HG03354 (cell line): ENCODE measurements around the gene DDX49.
"Not testable (repeated sequence)": the region's sequence is repeated elsewhere in the genome, so short reads cannot be mapped to it uniquely, and the experiment has no call there.

Experiments used
- ATAC-seq: cut with Tn5 transposase; IDR thresholded peaks from one replicate; pipeline ENCODE4 v1.9.1; 2021; ENCODE audit warnings: mild to moderate bottlenecking; ENCODE audit not compliant: unreplicated experiment, poor library complexity, severe bottlenecking

The DDX49 gene

GRCh38 chr19:18939922-18940768, 20.6 kb downstream of the DDX49 start:
- ATAC-seq = no peak

GRCh38 chr19:18940769-18941627, 21.5 kb downstream of the DDX49 start, which contains the start of gene HOMER3:
HOMER3 (minus strand) TSS chr19:18941217; CDS start chr19:18938982, 2,235 bp downstream.
- no peak for ATAC-seq

GRCh38 chr19:18941628-18942354, 22.3 kb downstream of the DDX49 start:
- no peak for ATAC-seq

GRCh38 chr19:18942692-18943091, 23.2 kb downstream of the DDX49 start:
- ATAC-seq = no peak

GRCh38 chr19:18943465-18943864, 23.9 kb downstream of the DDX49 start:
- no peak for ATAC-seq

GRCh38 chr19:18945297-18945696, 25.8 kb downstream of the DDX49 start:
- no peak for ATAC-seq

- no peak for ATAC-seq
Observed at GRCh38 chr19:18946335-18946734, 26.8 kb downstream of the DDX49 start.

- ATAC-seq = no peak
Observed at GRCh38 chr19:18946918-18947317, 27.4 kb downstream of the DDX49 start.

- ATAC-seq = no peak
Observed at GRCh38 chr19:18948075-18948975, 28.8 kb downstream of the DDX49 start.

- no peak for ATAC-seq
Observed at GRCh38 chr19:18948976-18949356, 29.5 kb downstream of the DDX49 start.

GRCh38 chr19:18949858-18950257, 30.3 kb downstream of the DDX49 start:
- ATAC-seq = no peak

- ATAC-seq = no peak
Observed at GRCh38 chr19:18951721-18952281, 32.3 kb downstream of the DDX49 start.

- ATAC-seq = not testable (repeated sequence)
Observed at GRCh38 chr19:18952364-18953003, 33.0 kb downstream of the DDX49 start.

GRCh38 chr19:18954094-18954493, 34.6 kb downstream of the DDX49 start:
- ATAC-seq = no peak

GRCh38 chr19:18955042-18955441, 35.5 kb downstream of the DDX49 start:
- no peak for ATAC-seq

- no peak for ATAC-seq
Observed at GRCh38 chr19:18960370-18960769, 40.9 kb downstream of the DDX49 start.

GRCh38 chr19:18961767-18962620, 42.5 kb downstream of the DDX49 start:
- no peak for ATAC-seq
